Urothelium cell line (cell line): ENCODE data around the gene YY1AP1.
"Not testable (repeated sequence)": the region's sequence is repeated elsewhere in the genome, so short reads cannot be mapped to it uniquely, and the experiment has no call there.

Experiments
- DNase-seq: peaks from one replicate; pipeline ENCODE4 v3.0.0; 2011; ENCODE audit warnings: low spot score, mixed read lengths
- FAIRE-seq: peaks from 2 replicates; lab custom pipeline; 2011; peaks lifted over from hg19 to GRCh38; lab: Jason Lieb, UNC

The YY1AP1 gene, protein sequence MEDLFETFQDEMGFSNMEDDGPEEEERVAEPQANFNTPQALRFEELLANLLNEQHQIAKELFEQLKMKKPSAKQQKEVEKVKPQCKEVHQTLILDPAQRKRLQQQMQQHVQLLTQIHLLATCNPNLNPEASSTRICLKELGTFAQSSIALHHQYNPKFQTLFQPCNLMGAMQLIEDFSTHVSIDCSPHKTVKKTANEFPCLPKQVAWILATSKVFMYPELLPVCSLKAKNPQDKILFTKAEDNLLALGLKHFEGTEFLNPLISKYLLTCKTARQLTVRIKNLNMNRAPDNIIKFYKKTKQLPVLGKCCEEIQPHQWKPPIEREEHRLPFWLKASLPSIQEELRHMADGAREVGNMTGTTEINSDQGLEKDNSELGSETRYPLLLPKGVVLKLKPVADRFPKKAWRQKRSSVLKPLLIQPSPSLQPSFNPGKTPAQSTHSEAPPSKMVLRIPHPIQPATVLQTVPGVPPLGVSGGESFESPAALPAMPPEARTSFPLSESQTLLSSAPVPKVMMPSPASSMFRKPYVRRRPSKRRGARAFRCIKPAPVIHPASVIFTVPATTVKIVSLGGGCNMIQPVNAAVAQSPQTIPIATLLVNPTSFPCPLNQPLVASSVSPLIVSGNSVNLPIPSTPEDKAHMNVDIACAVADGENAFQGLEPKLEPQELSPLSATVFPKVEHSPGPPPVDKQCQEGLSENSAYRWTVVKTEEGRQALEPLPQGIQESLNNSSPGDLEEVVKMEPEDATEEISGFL

DNA sequence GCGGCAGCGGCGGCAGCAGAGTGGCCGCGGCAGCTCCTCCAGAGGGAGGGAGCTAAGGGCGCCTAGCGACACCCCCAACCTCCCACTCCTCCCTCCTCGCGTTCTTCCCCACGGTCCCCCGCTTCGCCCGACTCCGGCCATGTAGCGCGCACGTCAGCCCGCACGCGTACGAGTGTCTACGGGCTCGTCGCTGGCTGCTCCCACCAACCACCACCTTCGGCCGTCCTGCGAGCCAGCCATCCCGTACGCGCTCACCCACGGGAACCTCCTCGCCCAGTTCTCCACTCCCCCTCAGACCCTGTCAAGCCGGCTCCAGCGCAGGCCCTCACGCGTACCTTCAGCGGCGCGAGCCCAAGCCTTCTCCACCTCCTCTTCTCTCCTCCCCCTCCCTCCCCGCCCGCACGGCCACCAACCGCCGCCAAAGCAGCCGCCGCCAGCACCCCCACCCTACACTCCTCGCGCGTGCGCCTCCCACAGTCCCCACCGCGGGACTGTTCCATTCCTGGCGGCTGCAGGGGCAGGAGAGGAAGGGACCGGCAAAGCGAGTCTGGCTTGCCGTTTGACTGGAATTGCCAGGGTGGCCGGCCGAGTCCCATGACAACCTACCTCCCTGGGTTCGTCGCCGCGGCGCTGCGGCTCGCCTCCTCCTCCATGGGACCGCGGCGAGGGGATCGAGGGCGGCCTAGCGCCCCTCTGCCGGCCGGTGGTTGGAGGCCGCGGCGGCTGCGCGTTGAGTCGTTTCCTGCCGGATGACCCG is at the start of gene YY1AP1:
TSS of gene YY1AP1 (minus strand) at position 451 of the 757 bp plus-strand sequence. CDS start 8,338 bp downstream, outside the sequence.
- FAIRE-seq: peak; percentile 27

DNA sequence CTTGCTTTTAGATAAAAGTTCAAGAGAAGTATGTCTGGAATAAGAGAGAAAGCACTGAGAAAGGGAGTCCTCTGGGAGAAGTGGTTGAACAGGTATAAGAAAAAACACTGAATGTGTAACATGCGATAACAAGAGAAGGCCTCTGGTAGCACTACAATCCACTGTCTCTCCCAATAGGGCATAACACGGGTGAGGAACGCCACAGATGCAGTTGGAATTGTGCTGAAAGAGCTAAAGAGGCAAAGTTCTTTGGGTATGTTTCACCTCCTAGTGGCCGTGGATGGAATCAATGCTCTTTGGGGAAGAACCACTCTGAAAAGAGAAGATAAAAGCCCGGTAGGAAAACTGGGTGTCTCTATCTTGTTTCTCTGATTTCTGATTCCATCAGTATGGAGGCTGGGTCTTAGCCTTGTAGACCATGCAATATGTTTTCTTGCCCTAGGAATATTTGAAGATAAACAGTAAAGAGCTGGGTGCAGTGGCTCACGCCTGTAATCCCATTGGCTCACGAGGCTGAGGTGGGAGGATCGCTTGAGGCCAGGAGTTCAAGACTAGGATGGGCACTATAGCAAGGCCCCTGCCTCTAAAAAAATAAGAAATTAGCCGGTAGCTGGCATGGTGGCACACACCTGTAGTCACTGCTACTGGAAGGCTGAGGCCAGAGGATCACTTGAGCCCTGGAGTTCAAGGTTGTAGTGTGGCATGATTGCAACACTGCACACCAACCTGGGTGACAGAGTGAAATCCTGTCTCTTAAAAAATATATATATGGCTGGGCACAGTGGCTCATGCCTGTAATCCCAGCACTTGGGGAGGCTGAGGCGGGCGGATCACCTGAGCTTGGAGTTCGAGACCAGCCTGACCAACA is 40.7 kb upstream of the YY1AP1 start:
- DNase-seq (peak; percentile 23), FAIRE-seq (no peak)

More for the DNA sequence above, at the start of gene YY1AP1:
- peak; percentile 96 for DNase-seq

DNA sequence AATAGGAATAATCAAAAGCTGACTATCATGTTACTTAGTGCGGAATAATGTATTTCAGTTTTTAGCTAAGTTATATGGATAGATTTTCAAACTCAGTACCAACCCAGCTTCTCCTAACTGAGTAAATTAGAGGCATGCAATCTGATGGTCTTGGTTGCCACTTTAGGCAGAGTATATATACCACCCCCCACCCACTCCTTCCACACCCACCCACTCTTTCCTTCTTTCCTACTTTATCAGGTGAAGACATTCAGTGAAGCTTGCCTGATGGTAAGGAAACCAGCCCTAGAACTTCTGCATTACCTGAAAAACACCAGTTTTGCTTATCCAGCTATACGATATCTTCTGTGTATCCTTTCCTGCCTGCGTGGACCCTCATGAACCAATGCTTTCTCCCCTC is 36.6 kb upstream of the YY1AP1 start:
- FAIRE-seq (no peak), DNase-seq (no peak)

DNA sequence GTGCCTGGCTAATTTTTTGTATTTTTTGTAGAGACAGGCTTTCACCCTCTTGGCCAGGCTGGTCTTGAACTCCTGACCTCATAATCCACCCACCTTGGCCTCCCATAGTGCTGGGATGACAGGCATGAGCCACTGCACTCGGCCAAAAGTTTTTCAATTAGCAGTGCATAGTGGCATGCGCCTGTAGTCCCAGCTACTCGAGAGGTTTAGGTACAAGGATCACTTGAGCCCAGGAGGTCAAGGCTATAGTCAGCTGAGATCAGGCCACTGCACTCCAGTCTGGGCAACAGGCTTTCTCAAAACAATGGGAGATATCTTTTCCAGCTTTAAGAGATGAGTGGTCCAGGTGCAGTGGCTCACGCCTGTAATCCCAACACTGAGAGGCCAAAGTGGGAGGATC is 31.1 kb upstream of the YY1AP1 start:
- DNase-seq (no peak), FAIRE-seq (no peak)

DNA sequence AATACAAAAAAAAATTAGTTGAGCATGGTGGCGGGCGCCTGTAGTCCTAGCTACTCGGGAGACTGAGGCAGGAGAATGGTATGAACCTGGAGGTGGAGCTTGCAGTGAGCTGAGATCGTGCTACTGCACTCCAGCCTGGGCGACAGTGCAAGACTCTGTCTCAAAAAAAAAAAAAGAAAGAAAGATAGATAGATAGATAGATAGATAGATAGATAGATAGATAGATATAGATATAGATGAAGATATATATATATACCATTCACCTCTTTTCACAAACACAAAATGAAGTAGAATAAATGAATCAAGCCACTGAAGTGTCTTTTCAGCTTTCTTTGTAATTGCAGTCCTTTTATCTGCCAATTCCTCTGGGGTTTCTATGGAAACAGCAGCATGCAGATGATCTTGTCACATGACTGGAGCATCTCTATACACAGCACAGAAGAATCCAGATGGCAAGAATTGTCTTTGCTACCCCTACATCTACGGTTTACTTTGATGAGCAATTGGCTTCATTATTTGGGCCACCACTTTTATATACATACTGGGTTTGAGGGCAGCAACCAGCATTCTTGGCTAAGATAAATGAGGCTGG is 30.0 kb upstream of the YY1AP1 start:
- FAIRE-seq: not testable (repeated sequence)

DNA sequence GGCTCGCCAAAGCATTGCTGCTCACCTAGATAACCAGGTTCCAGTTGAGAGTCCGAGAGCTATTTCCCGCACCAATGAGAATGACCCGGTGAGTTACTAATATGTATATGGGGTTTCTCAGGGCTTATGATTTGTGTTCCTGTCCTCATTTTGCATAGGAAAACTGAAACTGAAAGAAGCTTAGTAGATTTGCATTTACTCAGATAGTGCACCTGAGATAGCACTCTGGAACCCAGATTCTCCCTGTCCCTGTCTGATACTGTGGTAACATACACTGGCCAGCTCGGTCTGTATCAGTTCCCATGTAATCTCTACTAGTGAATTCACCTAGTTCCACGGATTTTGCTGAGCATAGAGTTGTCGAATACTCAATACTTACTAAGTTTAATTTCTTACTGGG is 28.5 kb upstream of the YY1AP1 start:
- no peak for FAIRE-seq
- DNase-seq: no peak

More for the DNA sequence above, 30.0 kb upstream of the YY1AP1 start:
- DNase-seq: not testable (repeated sequence)

DNA sequence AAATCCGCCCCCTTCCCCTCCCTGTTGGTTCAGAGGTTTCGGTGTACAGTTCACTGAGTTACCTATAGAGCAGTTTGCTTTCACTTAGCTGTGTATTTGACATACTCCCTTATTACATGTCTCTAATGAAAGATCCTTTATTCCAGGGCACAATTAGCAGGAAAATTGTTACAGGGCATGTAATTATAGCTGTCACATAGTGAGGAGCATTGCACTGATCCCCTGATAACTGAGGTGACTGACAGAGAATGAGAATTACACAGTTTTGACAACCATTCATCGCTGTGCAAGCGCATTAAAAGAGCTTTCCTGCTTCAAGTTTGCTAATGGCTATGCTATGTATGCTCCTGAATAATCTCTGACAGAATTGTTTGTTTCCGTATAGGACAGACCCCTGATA is 27.2 kb upstream of the YY1AP1 start:
- no peak for FAIRE-seq

DNA sequence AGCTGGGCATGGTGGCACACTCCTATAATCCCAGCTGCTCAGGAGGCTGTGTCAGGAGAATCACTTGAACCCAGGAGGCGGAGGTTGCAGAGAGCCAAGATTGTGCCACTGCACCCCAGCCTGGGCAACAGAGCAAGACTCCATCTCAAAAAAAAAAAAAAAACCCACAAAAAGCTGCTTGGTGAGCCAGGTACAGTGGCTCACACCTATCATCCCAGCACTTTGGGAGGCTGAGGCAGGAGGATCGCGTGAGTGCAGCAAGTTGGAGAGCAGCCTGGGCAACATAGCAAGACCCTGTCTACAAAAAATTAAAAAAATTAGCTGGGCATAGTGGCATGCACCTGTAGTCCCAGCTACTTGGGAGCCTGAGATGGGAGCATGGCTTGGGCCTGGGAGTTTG is 26.5 kb upstream of the YY1AP1 start:
- not testable (repeated sequence) for DNase-seq, FAIRE-seq

More for the DNA sequence above, 27.2 kb upstream of the YY1AP1 start:
- DNase-seq: no peak

DNA sequence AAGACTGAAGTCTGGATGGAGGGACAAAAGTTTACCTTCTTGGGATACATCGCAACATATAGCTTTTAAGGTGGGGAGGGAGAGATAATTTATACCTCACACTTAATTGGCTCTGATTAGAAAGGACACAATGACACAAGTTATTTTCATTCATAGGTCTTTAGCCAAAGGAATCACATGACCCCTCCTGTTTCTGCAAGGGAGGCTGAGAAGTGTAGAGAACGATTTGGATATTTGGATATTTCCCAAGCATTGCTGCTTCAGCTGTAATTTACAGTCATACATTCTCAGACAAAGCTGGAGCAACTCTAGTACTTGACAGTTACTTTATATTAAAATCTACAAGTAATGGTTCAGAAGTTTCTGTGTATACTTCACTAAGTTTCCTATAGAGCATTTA is 24.5 kb upstream of the YY1AP1 start:
- FAIRE-seq (no peak), DNase-seq (no peak)

DNA sequence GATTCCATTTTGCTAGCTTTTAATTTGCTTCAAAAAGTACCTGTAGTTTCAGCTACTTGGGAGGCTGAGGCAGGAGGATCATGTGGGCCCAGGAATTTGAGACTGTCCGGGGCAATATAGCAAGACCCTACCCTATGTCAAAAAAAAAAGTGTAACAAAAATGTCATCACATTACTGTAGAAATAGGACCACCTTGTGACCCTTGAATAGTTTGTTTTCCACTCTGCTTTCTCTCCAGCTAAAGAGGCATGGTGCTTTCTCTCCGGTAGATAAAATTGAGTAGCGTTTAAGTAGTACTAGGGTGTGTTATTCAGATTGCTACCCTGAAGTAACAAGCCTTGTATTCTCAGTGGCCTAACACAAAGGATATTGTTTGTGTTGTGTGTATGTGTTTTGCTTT is 24.1 kb upstream of the YY1AP1 start:
- not testable (repeated sequence) for DNase-seq, FAIRE-seq

DNA sequence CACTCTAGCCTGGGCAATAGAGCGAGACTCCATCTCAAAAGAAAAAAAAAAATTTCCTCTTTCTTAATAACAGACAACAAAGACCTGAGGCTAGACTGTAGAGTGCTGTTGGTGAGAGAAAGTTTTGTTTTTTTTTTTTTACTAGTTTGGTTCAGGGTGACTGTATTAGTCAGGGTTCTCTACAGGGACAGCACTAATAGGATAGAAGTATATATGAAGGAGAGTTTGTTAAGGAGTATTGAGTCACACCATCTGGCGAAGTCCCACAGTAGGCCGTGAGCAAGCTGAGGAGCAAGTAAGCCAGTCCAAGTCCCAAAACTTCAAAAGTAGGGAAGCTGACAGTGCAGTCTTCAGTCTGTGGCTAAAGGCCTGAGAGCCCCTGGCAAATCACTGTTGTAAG is 22.9 kb upstream of the YY1AP1 start:
- DNase-seq: not testable (repeated sequence)

DNA sequence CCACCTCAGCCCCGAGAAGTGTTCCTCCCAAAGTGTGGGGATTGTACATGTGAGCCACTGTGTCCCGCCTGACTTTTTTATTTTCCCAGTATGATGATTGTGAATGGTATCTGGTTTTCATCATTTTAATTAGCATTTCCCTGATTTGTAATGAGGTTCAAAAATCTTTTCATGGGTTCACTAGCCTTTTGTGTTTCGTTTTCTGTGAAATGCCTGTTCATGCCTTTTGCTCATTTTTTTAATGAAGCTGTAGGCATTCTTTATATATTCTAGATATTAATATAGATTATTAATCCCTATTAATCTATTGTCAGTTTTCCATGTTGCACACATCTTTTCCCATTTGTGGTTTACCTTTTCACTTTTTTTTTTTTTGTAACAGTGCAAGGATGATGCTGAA is 20.8 kb upstream of the YY1AP1 start:
- DNase-seq: no peak
- no peak for FAIRE-seq

More for the DNA sequence above, 22.9 kb upstream of the YY1AP1 start:
- not testable (repeated sequence) for FAIRE-seq

DNA sequence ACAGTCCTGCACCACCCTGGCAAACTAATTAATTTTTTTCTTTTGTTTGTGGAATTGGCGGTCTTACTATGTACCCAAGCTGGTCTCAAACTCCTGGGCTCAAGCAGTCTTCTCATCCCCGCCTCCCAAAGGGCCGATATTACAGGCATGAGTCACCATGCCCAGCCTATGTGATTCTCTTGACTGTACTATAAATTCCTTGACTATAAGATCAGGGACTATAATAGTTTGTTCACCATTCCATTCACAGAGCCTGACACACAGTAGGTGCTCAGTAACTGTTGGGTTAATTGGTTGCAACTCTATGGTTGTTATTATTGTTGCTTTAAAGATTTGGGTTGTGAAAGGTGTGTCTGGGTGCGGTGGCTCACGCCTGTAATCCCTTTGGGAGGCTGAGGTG is 17.6 kb upstream of the YY1AP1 start:
- DNase-seq (peak; percentile 26), FAIRE-seq (no peak)

DNA sequence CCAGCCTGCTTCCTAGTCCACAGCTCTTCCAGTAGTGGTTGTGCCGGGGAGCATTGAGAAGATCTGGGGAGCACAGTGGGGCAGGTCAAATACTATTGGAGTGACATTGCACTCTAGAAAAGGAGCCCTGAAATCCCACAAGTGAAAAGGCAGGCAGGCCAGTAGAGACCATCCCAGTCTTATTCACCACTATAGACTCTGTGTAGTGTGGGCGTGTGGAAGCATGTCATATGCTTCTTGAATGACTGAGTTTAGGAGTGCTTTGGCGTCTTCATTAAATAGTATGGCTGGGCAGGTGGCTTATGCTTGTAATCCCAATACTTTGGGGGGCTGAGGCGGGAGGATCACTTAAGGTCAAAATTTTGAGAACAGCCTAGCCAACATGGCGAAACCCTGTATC is 15.8 kb upstream of the YY1AP1 start:
- FAIRE-seq: not testable (repeated sequence)

DNA sequence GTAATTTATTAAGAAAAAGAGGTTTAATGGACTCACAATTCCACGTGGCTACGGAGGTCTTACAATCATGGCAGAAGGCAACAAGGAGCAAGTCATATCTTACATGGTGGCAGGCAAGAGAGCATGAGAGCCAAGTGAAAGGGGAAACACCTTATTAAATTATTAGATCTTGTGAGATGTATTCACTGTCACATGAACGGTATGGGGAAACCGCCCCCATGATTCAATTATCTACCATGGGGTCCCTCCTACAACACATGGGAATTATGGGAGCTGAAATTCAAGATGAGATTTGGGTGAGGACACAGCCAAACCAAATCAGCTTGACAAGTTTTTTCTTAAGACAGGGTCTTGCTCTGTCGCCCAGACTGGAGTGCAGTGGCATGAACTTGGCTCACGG is 14.6 kb upstream of the YY1AP1 start:
- no peak for FAIRE-seq
- DNase-seq: no peak

More for the DNA sequence above, 15.8 kb upstream of the YY1AP1 start:
- DNase-seq: not testable (repeated sequence)

DNA sequence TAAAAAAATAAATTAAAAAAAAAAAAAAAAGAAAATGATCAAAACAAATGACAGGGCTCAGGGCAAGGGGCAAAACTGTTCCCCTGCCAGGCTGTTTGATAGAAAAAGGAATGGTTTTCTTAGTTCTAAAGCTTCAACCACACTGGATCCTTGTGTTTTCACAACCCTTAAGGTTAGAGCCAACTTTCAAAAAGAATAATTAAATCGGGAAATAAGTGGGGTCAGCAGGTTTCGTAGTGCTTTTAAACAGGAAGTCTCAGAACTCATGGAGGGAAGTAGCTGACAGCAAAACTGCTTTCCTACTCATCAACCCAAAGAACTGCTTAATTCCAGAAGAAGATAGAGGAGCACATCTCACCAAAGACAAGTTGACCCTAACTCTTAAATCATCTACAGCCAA is 13.1 kb upstream of the YY1AP1 start:
- not testable (repeated sequence) for FAIRE-seq, DNase-seq

DNA sequence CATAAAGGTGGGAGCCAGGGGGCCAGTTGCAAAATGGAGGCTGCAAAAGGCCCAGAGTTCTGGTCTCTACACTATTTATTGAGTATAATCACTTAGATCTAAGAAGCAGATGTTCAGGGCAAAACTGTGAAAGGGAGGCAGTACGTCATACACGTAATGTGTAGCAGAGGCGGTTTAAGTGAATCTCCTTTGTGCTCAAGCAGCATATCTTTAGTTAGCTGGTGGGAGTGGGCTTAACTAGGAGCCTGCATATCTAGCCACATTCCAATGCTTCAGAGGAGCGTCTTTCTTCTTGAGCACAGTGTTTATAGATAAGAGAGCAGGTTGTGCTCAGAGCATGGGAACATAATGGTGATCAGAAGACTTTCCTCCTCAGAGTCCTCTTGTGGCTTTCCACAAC is 10.5 kb upstream of the YY1AP1 start:
- not testable (repeated sequence) for FAIRE-seq

DNA sequence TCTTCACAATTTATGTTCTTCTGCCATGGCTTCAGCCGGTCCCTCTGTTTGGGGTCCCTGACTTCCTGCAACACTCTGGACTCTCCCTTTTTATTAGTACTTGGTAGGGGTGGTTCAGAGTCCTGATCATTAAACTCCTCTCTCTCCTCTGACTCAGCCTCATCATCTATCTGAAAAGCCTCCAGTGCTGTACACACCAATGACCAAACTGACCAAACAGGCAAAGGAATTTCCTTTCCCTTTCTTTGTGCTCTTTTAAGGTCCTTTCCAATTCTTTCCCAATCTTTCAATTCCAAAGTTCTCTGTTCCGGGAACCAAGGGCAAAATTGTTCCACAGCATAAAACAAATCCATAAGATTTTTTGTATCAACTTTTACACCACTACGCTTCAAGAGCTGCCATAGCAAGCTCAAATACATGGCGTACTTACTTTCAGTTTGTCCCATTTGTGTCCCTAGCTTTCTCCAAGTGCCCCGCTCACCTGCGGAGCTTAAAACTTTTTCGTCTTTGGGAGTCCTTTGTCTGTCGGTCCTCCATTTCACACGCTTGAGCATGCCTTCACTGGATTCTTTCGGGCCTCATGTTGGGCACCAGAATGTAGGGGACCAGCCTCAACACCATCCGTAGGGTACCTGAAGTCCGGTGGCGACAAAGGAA is 9.9 kb upstream of the YY1AP1 start:
- DNase-seq (no peak), FAIRE-seq (no peak)

More for the DNA sequence above, 10.5 kb upstream of the YY1AP1 start:
- DNase-seq: not testable (repeated sequence)

DNA sequence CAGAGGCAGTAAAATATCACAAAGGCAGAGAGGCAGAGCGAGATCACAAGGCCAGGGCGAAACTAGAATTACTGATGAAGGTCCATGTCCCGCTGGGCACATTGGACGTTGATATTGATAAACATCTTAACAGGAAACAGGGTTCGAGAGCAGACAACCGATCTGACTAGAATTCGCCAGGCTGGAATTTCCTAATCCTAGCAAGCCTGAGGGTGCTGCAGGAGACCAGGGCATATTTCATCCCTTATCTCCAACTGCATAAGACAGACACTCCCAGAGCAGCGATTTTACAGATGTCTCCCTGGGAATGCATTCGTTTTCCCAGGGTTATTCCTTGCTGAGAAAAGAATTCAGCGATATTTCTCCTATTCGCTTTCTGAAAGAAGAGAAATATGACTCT is 9.0 kb upstream of the YY1AP1 start:
- not testable (repeated sequence) for FAIRE-seq, DNase-seq
